ENCODE measurements around the gene SGMS1. TPM values are rescaled to one million over a fixed set of nuclear protein-coding genes. Genes with fewer than 3 reads are reported as not detected.

SGMS1 gene
- total and polyA plus RNA-seq, 4 donors: 8.9 to 54.3 (median 22.2) TPM

GRCh38 chr10:50523357-50523756, 100.4 kb downstream of the SGMS1 start:
- Histone ChIP-seq H3K4me1 (ENCODE audit: control insufficient read depth in 1 of 2, insufficient read depth in 2 of 2, low read length in 2 of 2) (peaks cover 0 to 2% of the 10 kb centered on the region in 2 donors), H3K27ac (ENCODE audit: low read depth in 1 of 2, low read length in 2 of 2) (no peak overlapping the region), H3K9me3 (ENCODE audit: control insufficient read depth, low read length) (no peaks in the 10 kb centered on the region), H3K27me3 (ENCODE audit: control insufficient read depth in 1 of 2, insufficient read depth in 2 of 2, low read length in 1 of 2) (no peaks in the 10 kb centered on the region), H3K4me3 (ENCODE audit: low read length in 2 of 2) (no peak overlapping the region), H3K36me3 (ENCODE audit: control insufficient read depth in 1 of 2, insufficient read depth in 2 of 2, low read length in 1 of 2) (no peaks in the 10 kb centered on the region)
- DNase-seq (no peak), ATAC-seq (ENCODE audit: low FRiP score) (no peak)
- intact Hi-C loops (cut with DNase I): no loop called here

GRCh38 chr10:50522908-50523307, 100.8 kb downstream of the SGMS1 start:
- intact Hi-C loops (cut with DNase I): no loop called here

GRCh38 chr10:50520115-50520514, 103.6 kb downstream of the SGMS1 start:
- Histone ChIP-seq H3K9me3 (ENCODE audit: control insufficient read depth, low read length) (no peaks in the 10 kb centered on the region), H3K4me1 (ENCODE audit: control insufficient read depth in 1 of 2, insufficient read depth in 2 of 2, low read length in 2 of 2) (no peaks in the 10 kb centered on the region), H3K27ac (ENCODE audit: low read depth in 1 of 2, low read length in 2 of 2) (no peak overlapping the region), H3K27me3 (ENCODE audit: control insufficient read depth in 1 of 2, insufficient read depth in 2 of 2, low read length in 1 of 2) (no peaks in the 10 kb centered on the region), H3K36me3 (ENCODE audit: control insufficient read depth in 1 of 2, insufficient read depth in 2 of 2, low read length in 1 of 2) (no peaks in the 10 kb centered on the region), H3K4me3 (ENCODE audit: low read length in 2 of 2) (no peak overlapping the region)
- ATAC-seq (ENCODE audit: low FRiP score): no peak
- WGBS, 2 donors: 97 to 98% methylated on average over 3 of the region's 3 CpGs
- intact Hi-C loops (cut with DNase I): no loop called here
- no peak for DNase-seq

More at GRCh38 chr10:50522908-50523307, 100.8 kb downstream of the SGMS1 start:
- DNase-seq (no peak), ATAC-seq (ENCODE audit: low FRiP score) (no peak)
- WGBS, 2 donors: 93 to 95% methylated on average over 2 of the region's 2 CpGs
- Histone ChIP-seq H3K4me1 (ENCODE audit: control insufficient read depth in 1 of 2, insufficient read depth in 2 of 2, low read length in 2 of 2) (peaks cover 0 to 2% of the 10 kb centered on the region in 2 donors), H3K4me3 (ENCODE audit: low read length in 2 of 2) (no peak overlapping the region), H3K9me3 (ENCODE audit: control insufficient read depth, low read length) (no peaks in the 10 kb centered on the region), H3K36me3 (ENCODE audit: control insufficient read depth in 1 of 2, insufficient read depth in 2 of 2, low read length in 1 of 2) (no peaks in the 10 kb centered on the region), H3K27me3 (ENCODE audit: control insufficient read depth in 1 of 2, insufficient read depth in 2 of 2, low read length in 1 of 2) (no peaks in the 10 kb centered on the region), H3K27ac (ENCODE audit: low read depth in 1 of 2, low read length in 2 of 2) (no peak overlapping the region)

- intact Hi-C loops (cut with DNase I): no loop called here
- 77 to 84% methylated on average over 3 of the region's 3 CpGs for WGBS, 2 donors
- H3K4me1 ChIP-seq (ENCODE audit: control insufficient read depth in 1 of 2, insufficient read depth in 2 of 2, low read length in 2 of 2): no peaks in the 10 kb centered on the region
- no peak for ATAC-seq (ENCODE audit: low FRiP score)
- H3K36me3 ChIP-seq (ENCODE audit: control insufficient read depth in 1 of 2, insufficient read depth in 2 of 2, low read length in 1 of 2): no peaks in the 10 kb centered on the region
- no peaks in the 10 kb centered on the region for H3K9me3 ChIP-seq (ENCODE audit: control insufficient read depth, low read length)
- H3K27ac ChIP-seq (ENCODE audit: low read depth in 1 of 2, low read length in 2 of 2): no peak overlapping the region
- no peaks in the 10 kb centered on the region for H3K27me3 ChIP-seq (ENCODE audit: control insufficient read depth in 1 of 2, insufficient read depth in 2 of 2, low read length in 1 of 2)
- no peak for DNase-seq
- H3K4me3 ChIP-seq (ENCODE audit: low read length in 2 of 2): no peak overlapping the region
Observed at GRCh38 chr10:50517626-50518025, 106.1 kb downstream of the SGMS1 start.

- Histone ChIP-seq H3K27ac (ENCODE audit: low read depth in 1 of 2, low read length in 2 of 2) (no peak overlapping the region), H3K9me3 (ENCODE audit: control insufficient read depth, low read length) (no peaks in the 10 kb centered on the region), H3K36me3 (ENCODE audit: control insufficient read depth in 1 of 2, insufficient read depth in 2 of 2, low read length in 1 of 2) (no peaks in the 10 kb centered on the region), H3K4me3 (ENCODE audit: low read length in 2 of 2) (no peak overlapping the region), H3K4me1 (ENCODE audit: control insufficient read depth in 1 of 2, insufficient read depth in 2 of 2, low read length in 2 of 2) (peaks cover 0 to 2% of the 10 kb centered on the region in 2 donors), H3K27me3 (ENCODE audit: control insufficient read depth in 1 of 2, insufficient read depth in 2 of 2, low read length in 1 of 2) (no peaks in the 10 kb centered on the region)
- DNase-seq (no peak), ATAC-seq (ENCODE audit: low FRiP score) (no peak)
- WGBS, 2 donors: 38 to 48% methylated on average over 1 of the region's 1 CpG
- intact Hi-C loops (cut with DNase I): no loop called here
Observed at GRCh38 chr10:50516171-50516570, 107.6 kb downstream of the SGMS1 start.

GRCh38 chr10:50515420-50515819, 108.3 kb downstream of the SGMS1 start:
- Histone ChIP-seq H3K4me3 (ENCODE audit: low read length in 2 of 2) (no peak overlapping the region), H3K27me3 (ENCODE audit: control insufficient read depth in 1 of 2, insufficient read depth in 2 of 2, low read length in 1 of 2) (no peaks in the 10 kb centered on the region), H3K9me3 (ENCODE audit: control insufficient read depth, low read length) (no peaks in the 10 kb centered on the region), H3K36me3 (ENCODE audit: control insufficient read depth in 1 of 2, insufficient read depth in 2 of 2, low read length in 1 of 2) (no peaks in the 10 kb centered on the region), H3K4me1 (ENCODE audit: control insufficient read depth in 1 of 2, insufficient read depth in 2 of 2, low read length in 2 of 2) (peaks cover 0 to 2% of the 10 kb centered on the region in 2 donors), H3K27ac (ENCODE audit: low read depth in 1 of 2, low read length in 2 of 2) (no peak overlapping the region)
- ATAC-seq (ENCODE audit: low FRiP score) (no peak), DNase-seq (no peak)
- intact Hi-C loops (cut with DNase I): no loop called here
- WGBS, 2 donors: 94% methylated on average over 2 of the region's 2 CpGs

GRCh38 chr10:50514995-50515394, 108.8 kb downstream of the SGMS1 start:
- peaks cover 0 to 2% of the 10 kb centered on the region in 2 donors for H3K4me1 ChIP-seq (ENCODE audit: control insufficient read depth in 1 of 2, insufficient read depth in 2 of 2, low read length in 2 of 2)

GRCh38 chr10:50513956-50514355, 109.8 kb downstream of the SGMS1 start:
- no peak overlapping the region for H3K27ac ChIP-seq (ENCODE audit: low read depth in 1 of 2, low read length in 2 of 2)
- 76 to 84% methylated on average over 5 of the region's 5 CpGs for WGBS, 2 donors

More at GRCh38 chr10:50514995-50515394, 108.8 kb downstream of the SGMS1 start:
- DNase-seq (no peak), ATAC-seq (ENCODE audit: low FRiP score) (no peak)
- Histone ChIP-seq H3K36me3 (ENCODE audit: control insufficient read depth in 1 of 2, insufficient read depth in 2 of 2, low read length in 1 of 2) (no peaks in the 10 kb centered on the region), H3K27me3 (ENCODE audit: control insufficient read depth in 1 of 2, insufficient read depth in 2 of 2, low read length in 1 of 2) (no peaks in the 10 kb centered on the region), H3K4me3 (ENCODE audit: low read length in 2 of 2) (no peak overlapping the region), H3K9me3 (ENCODE audit: control insufficient read depth, low read length) (no peaks in the 10 kb centered on the region), H3K27ac (ENCODE audit: low read depth in 1 of 2, low read length in 2 of 2) (no peak overlapping the region)
- intact Hi-C loops (cut with DNase I): no loop called here
- 50 to 51% methylated on average over 2 of the region's 2 CpGs for WGBS, 2 donors

GRCh38 chr10:50512743-50513416, 110.9 kb downstream of the SGMS1 start:
- Histone ChIP-seq H3K9me3 (ENCODE audit: control insufficient read depth, low read length) (no peaks in the 10 kb centered on the region), H3K4me3 (ENCODE audit: low read length in 2 of 2) (no peak overlapping the region), H3K36me3 (ENCODE audit: control insufficient read depth in 1 of 2, insufficient read depth in 2 of 2, low read length in 1 of 2) (no peaks in the 10 kb centered on the region), H3K27me3 (ENCODE audit: control insufficient read depth in 1 of 2, insufficient read depth in 2 of 2, low read length in 1 of 2) (no peaks in the 10 kb centered on the region), H3K27ac (ENCODE audit: low read depth in 1 of 2, low read length in 2 of 2) (no peak overlapping the region), H3K4me1 (ENCODE audit: control insufficient read depth in 1 of 2, insufficient read depth in 2 of 2, low read length in 2 of 2) (peaks cover 0 to 2% of the 10 kb centered on the region in 2 donors)
- intact Hi-C loops (cut with DNase I): no loop called here
- ATAC-seq (ENCODE audit: low FRiP score) (no peak), DNase-seq (no peak)
- WGBS, 2 donors: 94 to 96% methylated on average over 3 of the region's 3 CpGs

More at GRCh38 chr10:50513956-50514355, 109.8 kb downstream of the SGMS1 start:
- DNase-seq (no peak), ATAC-seq (ENCODE audit: low FRiP score) (no peak)
- Histone ChIP-seq H3K36me3 (ENCODE audit: control insufficient read depth in 1 of 2, insufficient read depth in 2 of 2, low read length in 1 of 2) (no peaks in the 10 kb centered on the region), H3K4me3 (ENCODE audit: low read length in 2 of 2) (no peak overlapping the region), H3K9me3 (ENCODE audit: control insufficient read depth, low read length) (no peaks in the 10 kb centered on the region), H3K4me1 (ENCODE audit: control insufficient read depth in 1 of 2, insufficient read depth in 2 of 2, low read length in 2 of 2) (peaks cover 0 to 2% of the 10 kb centered on the region in 2 donors), H3K27me3 (ENCODE audit: control insufficient read depth in 1 of 2, insufficient read depth in 2 of 2, low read length in 1 of 2) (no peaks in the 10 kb centered on the region)
- intact Hi-C loops (cut with DNase I): no loop called here

Data from aorta (tissue), 5 donors.